HL-60 (cell line): ENCODE measurements around the gene CLEC2B.

Experiments
- DNase-seq, 2 experiments: peaks; one replicate each; pipeline ENCODE4 v3.0.0-alpha.2; 2010 to 2020; ENCODE audit warnings: low read depth in 1 of 2, low spot score in 1 of 2
- H3K27ac ChIP-seq: fragments of 250-450 bp; sonication (Bioruptor Pico); replicated peaks from 2 replicates; pipeline ENCODE4 v1.5.1; 2020; ENCODE audit warnings: mild to moderate bottlenecking, moderate library complexity
- H3K27me3 ChIP-seq: fragments of 250-450 bp; sonication (Bioruptor Pico); 2 replicates; pipeline ENCODE4 v1.5.1; 2021; ENCODE audit warnings: mild to moderate bottlenecking, moderate library complexity; ENCODE audit not compliant: insufficient read depth, poor library complexity, severe bottlenecking
- H3K4me3 ChIP-seq: replicated peaks from 2 replicates; pipeline ENCODE4 v1.5.1; 2011; ENCODE audit warnings: mild to moderate bottlenecking, control low read depth, low read length; ENCODE audit not compliant: insufficient read depth
- GABPA ChIP-seq: IDR thresholded peaks from 2 replicates; pipeline ENCODE4 v1.6.1; 2012; ENCODE audit warnings: low read depth
- POLR2AphosphoS5 ChIP-seq: IDR thresholded peaks from 2 replicates; pipeline ENCODE4 v1.6.1; 2012; ENCODE audit warnings: low read depth
- REST ChIP-seq: IDR thresholded peaks from 2 replicates; pipeline ENCODE4 v1.6.1; 2012; ENCODE audit warnings: low read depth; ENCODE audit not compliant: insufficient replicate concordance
- SPI1 ChIP-seq: IDR thresholded peaks from 2 replicates; pipeline ENCODE4 v1.6.1; 2012; ENCODE audit warnings: low read depth, mild to moderate bottlenecking, borderline replicate concordance
- TF ChIP-seq, protein P1 (sequence below): IDR thresholded peaks from one replicate; pipeline ENCODE4 v1.5.1; 2011; ENCODE audit warnings: low read length, control low read depth, inconsistent platforms; ENCODE audit not compliant: insufficient read depth

The CLEC2B gene

GRCh38 chr12:9902539-9903228 is 33.5 kb upstream of the CLEC2B start:
- Histone ChIP-seq H3K27me3 (no peaks in the 10 kb centered on the region), H3K4me3 (no peak overlapping the region), H3K27ac (no peak overlapping the region)
- no peak for TF ChIP-seq GABPA
- TF ChIP-seq, protein P1, sequence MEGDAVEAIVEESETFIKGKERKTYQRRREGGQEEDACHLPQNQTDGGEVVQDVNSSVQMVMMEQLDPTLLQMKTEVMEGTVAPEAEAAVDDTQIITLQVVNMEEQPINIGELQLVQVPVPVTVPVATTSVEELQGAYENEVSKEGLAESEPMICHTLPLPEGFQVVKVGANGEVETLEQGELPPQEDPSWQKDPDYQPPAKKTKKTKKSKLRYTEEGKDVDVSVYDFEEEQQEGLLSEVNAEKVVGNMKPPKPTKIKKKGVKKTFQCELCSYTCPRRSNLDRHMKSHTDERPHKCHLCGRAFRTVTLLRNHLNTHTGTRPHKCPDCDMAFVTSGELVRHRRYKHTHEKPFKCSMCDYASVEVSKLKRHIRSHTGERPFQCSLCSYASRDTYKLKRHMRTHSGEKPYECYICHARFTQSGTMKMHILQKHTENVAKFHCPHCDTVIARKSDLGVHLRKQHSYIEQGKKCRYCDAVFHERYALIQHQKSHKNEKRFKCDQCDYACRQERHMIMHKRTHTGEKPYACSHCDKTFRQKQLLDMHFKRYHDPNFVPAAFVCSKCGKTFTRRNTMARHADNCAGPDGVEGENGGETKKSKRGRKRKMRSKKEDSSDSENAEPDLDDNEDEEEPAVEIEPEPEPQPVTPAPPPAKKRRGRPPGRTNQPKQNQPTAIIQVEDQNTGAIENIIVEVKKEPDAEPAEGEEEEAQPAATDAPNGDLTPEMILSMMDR, result no peak
- no peak for TF ChIP-seq POLR2AphosphoS5
- TF ChIP-seq SPI1, result no peak
- TF ChIP-seq REST, result no peak
- DNase-seq, result no peak

- no peak for TF ChIP-seq GABPA
- no peak overlapping the region for H3K27ac ChIP-seq
- H3K27me3 ChIP-seq, result no peaks in the 10 kb centered on the region
- H3K4me3 ChIP-seq, result no peak overlapping the region
- no peak for DNase-seq
Observed at GRCh38 chr12:9900930-9901329, 31.8 kb upstream of the CLEC2B start.

- TF ChIP-seq, protein P1, result no peak
- no peak for TF ChIP-seq REST
- Histone ChIP-seq H3K27ac (no peak overlapping the region), H3K27me3 (no peaks in the 10 kb centered on the region), H3K4me3 (no peak overlapping the region)
- no peak for DNase-seq
Observed at GRCh38 chr12:9899209-9899608, 30.1 kb upstream of the CLEC2B start.

GRCh38 chr12:9897535-9897934 is 28.4 kb upstream of the CLEC2B start:
- TF ChIP-seq POLR2AphosphoS5 (no peak), GABPA (no peak), SPI1 (no peak), REST (no peak)
- TF ChIP-seq, protein P1, result no peak
- no peak overlapping the region for H3K4me3 ChIP-seq
- no peak for DNase-seq
- H3K27ac ChIP-seq, result no peak overlapping the region
- H3K27me3 ChIP-seq, result no peaks in the 10 kb centered on the region
